22Rv1 (cell line): ENCODE data around the gene ANKS1A.

Experiments used
- H3K27ac ChIP-seq: fragments of 450-650 bp; 2 replicates; pipeline ENCODE4 v1.5.1; 2017
- CTCF ChIP-seq: fragments of 450-650 bp; IDR thresholded peaks from 2 replicates; pipeline ENCODE4 v1.5.1; 2017; ENCODE audit warnings: mild to moderate bottlenecking
- ZFX ChIP-seq: fragments of 450-650 bp; IDR thresholded peaks from 2 replicates; pipeline ENCODE4 v1.6.1; 2017; ENCODE audit warnings: antibody characterized with exemption, borderline replicate concordance

The ANKS1A gene

GRCh38 chr6:35033683-35034082 lies 144.6 kb downstream of the ANKS1A start:
- H3K27ac ChIP-seq: no peak overlapping the region
- no peak for TF ChIP-seq ZFX
- TF ChIP-seq CTCF: no peak

DNA sequence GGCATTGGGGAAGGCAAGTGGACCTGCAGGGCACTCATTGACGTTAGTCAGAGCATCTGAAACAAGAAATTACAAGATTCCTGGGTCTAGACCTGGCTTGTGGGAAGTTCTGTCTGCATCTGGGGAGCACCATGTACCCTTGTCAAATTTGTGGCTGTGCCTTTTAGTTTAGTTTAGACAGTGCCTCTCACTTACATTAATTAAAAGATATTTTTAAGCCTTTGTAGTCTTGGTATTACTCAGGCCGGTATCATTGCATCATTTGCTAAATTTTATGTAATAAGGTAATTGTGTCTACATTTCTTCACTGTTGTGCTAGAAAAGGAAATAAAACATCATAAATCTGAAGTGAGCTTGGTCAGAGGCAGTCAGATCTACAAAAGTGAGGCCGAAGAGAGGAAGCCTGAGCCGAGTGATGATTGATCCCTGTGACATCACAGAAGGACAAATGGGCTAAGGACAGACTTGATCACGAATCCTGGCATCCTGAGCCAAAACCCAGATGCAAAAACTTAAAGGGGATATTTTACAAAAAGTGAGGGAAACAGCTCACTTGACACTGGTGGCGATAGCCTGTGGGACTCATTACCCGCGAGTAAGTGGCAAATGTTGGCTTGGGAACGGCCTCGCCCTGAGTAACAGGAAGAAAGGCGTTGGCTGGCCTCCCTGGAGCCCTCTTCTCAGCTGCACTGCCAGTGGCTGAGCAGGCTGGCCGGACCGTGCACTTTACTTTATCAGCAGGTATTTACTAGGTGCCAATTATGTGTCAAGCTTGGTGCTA lies 145.5 kb downstream of the ANKS1A start:
- no peak overlapping the region for H3K27ac ChIP-seq
- TF ChIP-seq CTCF (no peak), ZFX (no peak)

DNA sequence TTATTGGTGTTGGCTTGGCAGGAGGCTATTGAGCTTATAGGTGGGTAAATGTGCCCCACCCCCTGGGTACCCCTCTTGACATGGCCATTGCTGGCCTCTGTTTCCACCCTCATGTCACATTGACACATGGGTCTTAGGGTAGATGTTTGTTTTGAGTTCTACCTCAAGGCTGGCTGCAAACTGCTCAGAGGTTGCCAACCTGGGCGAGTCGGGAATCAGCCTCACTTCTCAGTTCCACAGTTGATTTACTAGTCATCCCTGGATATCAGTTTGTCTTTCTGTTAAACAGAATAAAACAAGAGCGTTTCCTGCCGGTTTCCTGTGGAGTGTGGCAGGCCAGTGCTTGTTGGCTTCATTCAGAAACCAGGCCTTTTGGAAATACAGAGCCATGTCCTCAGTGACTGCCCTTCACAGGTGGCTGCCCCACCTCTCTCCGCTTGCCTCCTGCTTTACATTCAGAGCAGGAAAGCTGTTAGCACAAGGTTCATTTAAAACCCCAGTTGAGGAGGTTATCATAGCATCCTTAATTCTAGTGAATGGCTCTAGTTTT lies 146.5 kb downstream of the ANKS1A start:
- no peak overlapping the region for H3K27ac ChIP-seq
- TF ChIP-seq CTCF (no peak), ZFX (no peak)

GRCh38 chr6:35036059-35036827 lies 147.2 kb downstream of the ANKS1A start:
- no peak overlapping the region for H3K27ac ChIP-seq
- TF ChIP-seq ZFX: no peak

DNA sequence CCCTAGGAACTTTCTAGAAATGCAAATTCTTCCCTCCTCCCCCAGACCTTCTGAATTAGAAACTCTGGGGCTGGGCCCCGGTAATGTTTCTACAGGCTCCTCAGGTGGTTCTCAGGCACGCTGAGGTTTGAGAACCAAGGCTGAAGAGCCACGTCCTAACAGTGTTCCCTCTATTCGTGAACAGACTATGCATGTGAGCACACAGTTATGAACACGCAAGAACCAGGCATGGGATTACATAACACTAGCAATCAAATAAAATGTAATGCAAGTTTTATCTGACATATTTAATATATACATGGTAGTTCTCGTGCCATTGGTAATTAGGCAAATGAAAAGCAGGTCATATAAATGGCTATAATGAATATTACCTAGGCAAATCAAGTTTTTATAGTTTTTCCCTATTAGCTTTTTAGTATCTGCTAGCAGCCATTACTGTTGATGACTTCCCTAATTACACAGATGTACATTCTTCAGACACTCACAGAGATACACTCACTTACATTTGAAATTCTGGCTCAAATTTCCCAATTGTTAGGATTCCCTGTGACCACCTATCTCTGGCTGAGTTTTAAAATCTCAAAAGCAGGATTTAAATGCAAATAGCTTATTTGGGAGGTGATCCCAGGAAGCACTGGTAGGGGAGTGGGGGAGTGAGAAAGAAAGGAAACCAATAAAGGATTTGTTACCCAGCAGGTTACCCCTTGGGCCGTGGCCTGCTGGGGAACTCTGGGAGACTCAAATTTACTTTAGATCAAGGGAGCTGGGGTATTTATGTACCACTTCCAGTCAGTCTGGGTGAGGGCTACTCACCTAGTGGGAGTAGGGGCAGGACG lies 148.0 kb downstream of the ANKS1A start:
- TF ChIP-seq ZFX: no peak
- no peak for TF ChIP-seq CTCF
- no peak overlapping the region for H3K27ac ChIP-seq

- TF ChIP-seq ZFX (no peak), CTCF (no peak)
Measured at GRCh38 chr6:35037664-35038038, 148.6 kb downstream of the ANKS1A start.

GRCh38 chr6:35038076-35038475 lies 149.0 kb downstream of the ANKS1A start:
- no peak for TF ChIP-seq ZFX
- no peak for TF ChIP-seq CTCF
- no peak overlapping the region for H3K27ac ChIP-seq

More at GRCh38 chr6:35037664-35038038, 148.6 kb downstream of the ANKS1A start:
- no peak overlapping the region for H3K27ac ChIP-seq
